Measurements from ENCODE around the gene CLTB. TPM values are rescaled to one million over a fixed set of nuclear protein-coding genes. Genes with fewer than 3 reads are reported as not detected.

The CLTB gene
- total and polyA plus RNA-seq, 2 donors (not counting 1 experiment from before 2014, with no cell fraction given): 29.9 to 41.7 TPM

DNA sequence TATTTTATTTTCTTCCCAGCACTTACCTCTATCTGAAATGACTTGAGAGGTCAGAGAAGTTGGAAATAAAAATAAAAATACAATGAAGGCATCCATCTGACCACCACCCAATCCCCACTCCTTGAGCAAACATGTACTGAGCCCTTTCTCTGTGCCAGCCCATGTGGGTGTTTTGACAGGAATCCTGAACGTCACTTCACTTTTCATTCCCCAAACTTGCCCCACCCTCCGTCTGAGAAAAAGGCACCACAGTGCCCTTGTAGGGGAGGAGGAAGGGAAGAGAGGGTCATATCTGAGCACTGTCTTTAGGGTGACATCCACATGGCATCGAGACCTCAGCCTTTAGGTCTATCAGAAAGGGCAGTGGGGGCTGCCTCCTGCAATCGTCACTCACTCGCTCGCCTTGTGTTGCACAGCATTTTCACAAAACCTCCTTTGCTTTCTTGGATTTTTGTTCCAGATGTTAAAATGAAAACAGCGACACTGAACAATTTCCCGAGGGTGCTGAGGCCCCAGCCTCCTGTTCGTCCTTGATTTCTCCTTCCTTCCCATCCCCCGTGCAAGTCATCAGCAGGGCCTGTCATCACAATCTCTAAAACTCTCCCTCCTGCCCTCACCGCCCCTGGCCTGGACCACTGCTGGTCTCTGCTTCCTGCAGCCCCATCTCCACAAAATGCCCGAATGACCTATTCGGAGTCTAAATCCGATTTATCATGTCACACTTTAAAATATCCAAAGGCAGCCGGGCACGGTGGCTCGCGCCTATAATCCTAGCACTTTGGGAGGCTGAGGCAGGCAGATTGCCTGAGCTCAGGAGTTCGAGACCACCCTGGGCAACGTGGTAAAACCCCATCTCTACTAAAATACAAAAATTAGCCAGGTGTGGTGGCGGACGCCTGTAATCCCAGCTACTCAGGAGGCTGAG lies 14.8 kb downstream of the CLTB start:
- no peaks in the 10 kb centered on the region for H3K9me3 Mint-ChIP-seq (ENCODE audit: insufficient read depth)
- H3K4me3 Mint-ChIP-seq: no peak overlapping the region
- Histone ChIP-seq H3K4me1 (ENCODE audit: control insufficient read depth in 2 of 2, insufficient read depth in 2 of 2, low read length in 2 of 2) (no peaks in the 10 kb centered on the region), H2AFZ (ENCODE audit: insufficient read depth, low read depth, low read length, poor library complexity, severe bottlenecking) (no peak overlapping the region), H3K36me3 (replicated peaks in 1 of 2; ENCODE audit: control extremely low read depth in 1 of 2, control insufficient read depth in 1 of 2, extremely low read depth in 1 of 2, insufficient read depth in 2 of 2, low read length in 1 of 2) (peaks cover 1 to 7% of the 10 kb centered on the region in 2 experiments), H3K9me3 (ENCODE audit: control extremely low read depth in 1 of 3, control insufficient read depth in 2 of 3, insufficient read depth in 1 of 3, low read length in 2 of 3) (no peaks in the 10 kb centered on the region), H4K20me1 (ENCODE audit: control insufficient read depth, insufficient read depth, low read length, poor library complexity, severe bottlenecking) (no peaks in the 10 kb centered on the region), H3K79me2 (ENCODE audit: control insufficient read depth, insufficient read depth, low read length) (no peaks in the 10 kb centered on the region), H3K27me3 (replicated peaks in 1 of 4; ENCODE audit: control extremely low read depth in 1 of 4, control insufficient read depth in 3 of 4, insufficient read depth in 4 of 4, low read length in 3 of 4) (no peaks in the 10 kb centered on the region), H3K4me2 (replicated peaks; ENCODE audit: low read depth, low read length, poor library complexity, severe bottlenecking) (no peak overlapping the region), H3K27ac (ENCODE audit: low read length in 2 of 2) (no peak overlapping the region), H3K4me3 (ENCODE audit: control extremely low read depth in 1 of 5, extremely low read depth in 1 of 5, insufficient read depth in 1 of 5, low read depth in 2 of 5, low read length in 4 of 5) (no peak overlapping the region), H3K9ac (ENCODE audit: low read length) (no peak overlapping the region)
- ATAC-seq (ENCODE audit: low read depth) (no peak), DNase-seq (no peak)
- TF ChIP-seq, protein P1, sequence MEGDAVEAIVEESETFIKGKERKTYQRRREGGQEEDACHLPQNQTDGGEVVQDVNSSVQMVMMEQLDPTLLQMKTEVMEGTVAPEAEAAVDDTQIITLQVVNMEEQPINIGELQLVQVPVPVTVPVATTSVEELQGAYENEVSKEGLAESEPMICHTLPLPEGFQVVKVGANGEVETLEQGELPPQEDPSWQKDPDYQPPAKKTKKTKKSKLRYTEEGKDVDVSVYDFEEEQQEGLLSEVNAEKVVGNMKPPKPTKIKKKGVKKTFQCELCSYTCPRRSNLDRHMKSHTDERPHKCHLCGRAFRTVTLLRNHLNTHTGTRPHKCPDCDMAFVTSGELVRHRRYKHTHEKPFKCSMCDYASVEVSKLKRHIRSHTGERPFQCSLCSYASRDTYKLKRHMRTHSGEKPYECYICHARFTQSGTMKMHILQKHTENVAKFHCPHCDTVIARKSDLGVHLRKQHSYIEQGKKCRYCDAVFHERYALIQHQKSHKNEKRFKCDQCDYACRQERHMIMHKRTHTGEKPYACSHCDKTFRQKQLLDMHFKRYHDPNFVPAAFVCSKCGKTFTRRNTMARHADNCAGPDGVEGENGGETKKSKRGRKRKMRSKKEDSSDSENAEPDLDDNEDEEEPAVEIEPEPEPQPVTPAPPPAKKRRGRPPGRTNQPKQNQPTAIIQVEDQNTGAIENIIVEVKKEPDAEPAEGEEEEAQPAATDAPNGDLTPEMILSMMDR (IDR thresholded peaks at IDR 0.05): no peak
- no peak for TF ChIP-seq EZH2 (IDR thresholded peaks at IDR 0.05; ENCODE audit: borderline replicate concordance, insufficient read depth, low read depth, low read length, poor library complexity, severe bottlenecking)
- POLR2A ChIA-PET: no interaction called here
- 97% methylated on average over 18 of the region's 22 CpGs for WGBS (ENCODE audit: insufficient coverage)
- H3K4me1 Mint-ChIP-seq: no peaks in the 10 kb centered on the region
- intact Hi-C loops (cut with micrococcal nuclease): no loop called here
- CTCF ChIA-PET: no interaction called here
- H3K27me3 Mint-ChIP-seq: no peaks in the 10 kb centered on the region
- H3K27ac Mint-ChIP-seq: no peak overlapping the region

Measured in B cell (primary cell).